ENCODE data around the gene ADAMTS2. TPM values are rescaled to one million over a fixed set of nuclear protein-coding genes. Genes with fewer than 3 reads are reported as not detected.

Gene ADAMTS2
- total and polyA plus RNA-seq, 2 donors from 2014 or later = 2.0 to 13.6 TPM

DNA sequence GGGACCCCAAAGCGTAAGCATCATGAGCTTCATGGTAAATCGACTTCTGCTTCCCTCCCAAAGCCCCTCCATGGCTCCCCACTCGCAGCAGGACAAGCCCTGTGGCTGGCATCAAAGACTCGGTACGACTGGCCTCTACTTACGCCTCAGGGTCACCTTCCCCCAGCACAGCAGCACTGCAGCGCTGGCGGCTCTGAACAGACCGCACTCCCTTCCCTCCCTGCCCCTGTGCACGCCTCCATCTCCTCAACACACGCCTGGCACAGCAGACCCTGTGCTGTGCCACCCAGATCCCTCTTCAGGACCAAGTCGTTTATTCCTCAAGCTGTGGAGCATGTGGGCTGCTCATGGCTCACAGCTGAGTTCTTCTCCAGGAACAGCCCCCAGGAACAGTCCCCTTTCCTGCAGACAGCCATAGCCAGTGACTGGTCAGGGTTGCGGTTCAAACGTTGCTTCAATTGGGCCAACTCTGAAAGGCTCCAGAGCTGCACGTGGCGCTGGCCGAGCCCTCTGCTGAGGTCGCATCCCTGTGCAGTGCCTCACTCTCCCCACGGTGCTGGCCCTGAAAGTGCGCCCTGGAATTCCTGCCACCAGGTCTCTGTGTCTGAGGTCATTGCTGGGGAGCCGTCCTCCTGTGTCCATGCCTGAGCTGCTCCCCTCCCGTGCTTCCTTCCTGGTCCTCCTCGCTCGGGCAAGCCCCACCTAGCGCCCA, 197.1 kb downstream of the ADAMTS2 start:
- FAIRE-seq (no peak), DNase-seq (peak in 1 of 5 donors; percentile 45)
- Histone ChIP-seq H3K27me3 (ENCODE audit: control insufficient read depth, insufficient read depth, low read length) (no peaks in the 10 kb centered on the region), H3K4me1 (ENCODE audit: control insufficient read depth in 2 of 3, insufficient read depth in 2 of 3, low read depth in 1 of 3, low read length in 3 of 3) (no peaks in the 10 kb centered on the region), H3K9me3 (ENCODE audit: control insufficient read depth in 2 of 3, insufficient read depth in 1 of 3, low read length in 3 of 3) (no peaks in the 10 kb centered on the region), H3K4me3 (ENCODE audit: low read length in 3 of 3) (no peak overlapping the region), H3K36me3 (ENCODE audit: control insufficient read depth in 2 of 3, insufficient read depth in 3 of 3, low read length in 3 of 3) (no peaks in the 10 kb centered on the region), H3K27ac (ENCODE audit: low read depth in 2 of 2, low read length in 2 of 2) (no peak overlapping the region), H3K9ac (ENCODE audit: low read length in 3 of 3) (no peak overlapping the region)
- intact Hi-C loops (cut with DNase I) = no loop called here
- TF ChIP-seq, protein P1, sequence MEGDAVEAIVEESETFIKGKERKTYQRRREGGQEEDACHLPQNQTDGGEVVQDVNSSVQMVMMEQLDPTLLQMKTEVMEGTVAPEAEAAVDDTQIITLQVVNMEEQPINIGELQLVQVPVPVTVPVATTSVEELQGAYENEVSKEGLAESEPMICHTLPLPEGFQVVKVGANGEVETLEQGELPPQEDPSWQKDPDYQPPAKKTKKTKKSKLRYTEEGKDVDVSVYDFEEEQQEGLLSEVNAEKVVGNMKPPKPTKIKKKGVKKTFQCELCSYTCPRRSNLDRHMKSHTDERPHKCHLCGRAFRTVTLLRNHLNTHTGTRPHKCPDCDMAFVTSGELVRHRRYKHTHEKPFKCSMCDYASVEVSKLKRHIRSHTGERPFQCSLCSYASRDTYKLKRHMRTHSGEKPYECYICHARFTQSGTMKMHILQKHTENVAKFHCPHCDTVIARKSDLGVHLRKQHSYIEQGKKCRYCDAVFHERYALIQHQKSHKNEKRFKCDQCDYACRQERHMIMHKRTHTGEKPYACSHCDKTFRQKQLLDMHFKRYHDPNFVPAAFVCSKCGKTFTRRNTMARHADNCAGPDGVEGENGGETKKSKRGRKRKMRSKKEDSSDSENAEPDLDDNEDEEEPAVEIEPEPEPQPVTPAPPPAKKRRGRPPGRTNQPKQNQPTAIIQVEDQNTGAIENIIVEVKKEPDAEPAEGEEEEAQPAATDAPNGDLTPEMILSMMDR (IDR thresholded peaks at IDR 0.05; ENCODE audit: borderline replicate concordance, extremely low read depth, insufficient read depth) = no peak

DNA sequence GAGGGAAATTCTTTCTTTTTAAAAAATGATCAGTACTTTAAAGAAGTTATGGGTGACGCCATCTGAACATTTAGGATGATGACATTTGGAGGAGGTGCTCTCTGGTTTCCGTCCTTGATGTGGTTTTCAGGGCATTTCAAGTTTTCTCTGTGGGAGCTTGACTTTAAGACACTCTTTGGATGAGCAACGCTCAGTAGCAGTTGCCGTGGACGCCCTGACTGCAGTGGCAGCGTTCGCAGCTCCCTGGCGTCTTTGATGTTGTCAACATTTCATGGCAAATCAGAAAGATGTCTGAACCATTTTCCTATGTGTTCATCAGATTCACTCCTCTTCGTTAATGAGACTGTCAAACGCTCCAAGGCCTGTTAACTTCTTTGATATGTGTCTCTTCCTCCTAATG, 199.0 kb downstream of the ADAMTS2 start:
- TF ChIP-seq, protein P1 (IDR thresholded peaks at IDR 0.05; ENCODE audit: borderline replicate concordance, extremely low read depth, insufficient read depth) = no peak
- Histone ChIP-seq H3K27me3 (ENCODE audit: control insufficient read depth, insufficient read depth, low read length) (no peaks in the 10 kb centered on the region), H3K4me3 (ENCODE audit: low read length in 3 of 3) (no peak overlapping the region), H3K4me1 (ENCODE audit: control insufficient read depth in 2 of 3, insufficient read depth in 2 of 3, low read depth in 1 of 3, low read length in 3 of 3) (no peaks in the 10 kb centered on the region), H3K27ac (ENCODE audit: low read depth in 2 of 2, low read length in 2 of 2) (no peak overlapping the region), H3K36me3 (ENCODE audit: control insufficient read depth in 2 of 3, insufficient read depth in 3 of 3, low read length in 3 of 3) (no peaks in the 10 kb centered on the region), H3K9ac (ENCODE audit: low read length in 3 of 3) (no peak overlapping the region), H3K9me3 (ENCODE audit: control insufficient read depth in 2 of 3, insufficient read depth in 1 of 3, low read length in 3 of 3) (no peaks in the 10 kb centered on the region)
- FAIRE-seq (no peak), DNase-seq (no peak)
- intact Hi-C loops (cut with DNase I) = no loop called here

DNA sequence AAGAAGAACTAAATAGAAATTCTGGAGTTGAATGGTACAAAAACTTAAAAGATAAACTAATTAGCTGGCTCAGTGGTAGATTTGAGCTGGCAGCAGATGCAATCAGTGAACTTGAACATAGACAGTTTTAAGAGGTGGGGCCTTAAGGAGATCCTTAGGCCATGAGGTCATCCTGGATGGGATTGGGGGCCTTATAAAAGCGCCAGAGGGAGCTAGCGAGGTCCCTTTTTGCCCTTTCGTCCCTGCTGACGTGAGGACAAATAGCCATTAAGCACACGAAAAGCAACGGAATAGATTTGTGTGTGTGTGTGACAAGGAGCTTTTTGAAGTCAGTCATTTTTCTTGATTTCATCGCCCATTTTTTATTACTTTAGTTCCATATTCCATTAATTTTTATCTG, 201.8 kb downstream of the ADAMTS2 start:
- Histone ChIP-seq H3K27ac (ENCODE audit: low read depth in 2 of 2, low read length in 2 of 2) (no peak overlapping the region), H3K4me1 (ENCODE audit: control insufficient read depth in 2 of 3, insufficient read depth in 2 of 3, low read depth in 1 of 3, low read length in 3 of 3) (no peaks in the 10 kb centered on the region), H3K4me3 (ENCODE audit: low read length in 3 of 3) (no peak overlapping the region), H3K9ac (ENCODE audit: low read length in 3 of 3) (no peak overlapping the region), H3K9me3 (ENCODE audit: control insufficient read depth in 2 of 3, insufficient read depth in 1 of 3, low read length in 3 of 3) (no peaks in the 10 kb centered on the region), H3K27me3 (ENCODE audit: control insufficient read depth, insufficient read depth, low read length) (no peaks in the 10 kb centered on the region), H3K36me3 (ENCODE audit: control insufficient read depth in 2 of 3, insufficient read depth in 3 of 3, low read length in 3 of 3) (no peaks in the 10 kb centered on the region)
- peak in 1 of 5 donors; percentile 14 for DNase-seq
- FAIRE-seq = no peak
- intact Hi-C loops (cut with DNase I) = no loop called here
- TF ChIP-seq, protein P1 (IDR thresholded peaks at IDR 0.05; ENCODE audit: borderline replicate concordance, extremely low read depth, insufficient read depth) = no peak

Data from kidney (tissue), 14 donors.